ENCODE measurements around the gene FAM168A.

GRCh38 chr11:73384531-73384871, 213.4 kb downstream of the FAM168A start:
- TF ChIP-seq CTCF (conservative IDR thresholded peaks at IDR 0.05; ENCODE audit: low read length) (no peak), EZH2phosphoT487 (IDR thresholded peaks at IDR 0.05; ENCODE audit: borderline replicate concordance, low read depth, low read length) (no peak)
